Fibroblast of mammary gland (primary cell): Measurements from ENCODE around the gene TTC28.
"Not testable (repeated sequence)": the region's sequence is repeated elsewhere in the genome, so short reads cannot be mapped to it uniquely, and the experiment has no call there.

ENCODE experiments used
- DNase-seq: peaks from one replicate; pipeline ENCODE4 v3.0.0-alpha.2; 2010; ENCODE audit warnings: low read depth
- H3K4me3 ChIP-seq: 2 replicates; pipeline ENCODE4 v1.5.1; 2011; ENCODE audit warnings: low read depth, mild to moderate bottlenecking, low read length, moderate library complexity; ENCODE audit not compliant: control insufficient read depth
- CTCF ChIP-seq: conservative IDR thresholded peaks from 2 replicates; pipeline ENCODE4 v1.5.1; 2011; ENCODE audit warnings: low read depth, low read length, inconsistent platforms; ENCODE audit not compliant: control insufficient read depth, insufficient read depth

Gene TTC28

GRCh38 chr22:28481725-28482124, 197.9 kb downstream of the TTC28 start:
- no peak for TF ChIP-seq CTCF
- H3K4me3 ChIP-seq, result no peak overlapping the region
- no peak for DNase-seq

- H3K4me3 ChIP-seq, result no peak overlapping the region
- DNase-seq, result no peak
- no peak for TF ChIP-seq CTCF
These were observed 199.5 kb downstream of the TTC28 start for GRCh38 chr22:28480000-28480715.

- no peak for DNase-seq
- no peak for TF ChIP-seq CTCF
- no peak overlapping the region for H3K4me3 ChIP-seq
These were observed 201.1 kb downstream of the TTC28 start for GRCh38 chr22:28478564-28478963.

GRCh38 chr22:28477556-28477955, 202.1 kb downstream of the TTC28 start:
- no peak for DNase-seq
- no peak for TF ChIP-seq CTCF
- no peak overlapping the region for H3K4me3 ChIP-seq

- DNase-seq, result no peak
- no peak for TF ChIP-seq CTCF
- H3K4me3 ChIP-seq, result no peak overlapping the region
These were observed 205.3 kb downstream of the TTC28 start for GRCh38 chr22:28474330-28474729.

GRCh38 chr22:28473258-28473657, 206.4 kb downstream of the TTC28 start:
- no peak for DNase-seq
- no peak for TF ChIP-seq CTCF
- no peak overlapping the region for H3K4me3 ChIP-seq

- H3K4me3 ChIP-seq, DNase-seq: not testable (repeated sequence)
These were observed 212.6 kb downstream of the TTC28 start for GRCh38 chr22:28467055-28467454.
